GM12873 (cell line): ENCODE data around the gene GET3.

Experiments
- TF ChIP-seq, protein P1 (sequence below): IDR thresholded peaks from 2 replicates; pipeline ENCODE4 v1.5.1; 2012; ENCODE audit warnings: low read depth, mild to moderate bottlenecking, moderate library complexity, low read length, control low read depth; ENCODE audit not compliant: insufficient read depth; ENCODE audit errors: missing control alignments

Gene GET3

DNA sequence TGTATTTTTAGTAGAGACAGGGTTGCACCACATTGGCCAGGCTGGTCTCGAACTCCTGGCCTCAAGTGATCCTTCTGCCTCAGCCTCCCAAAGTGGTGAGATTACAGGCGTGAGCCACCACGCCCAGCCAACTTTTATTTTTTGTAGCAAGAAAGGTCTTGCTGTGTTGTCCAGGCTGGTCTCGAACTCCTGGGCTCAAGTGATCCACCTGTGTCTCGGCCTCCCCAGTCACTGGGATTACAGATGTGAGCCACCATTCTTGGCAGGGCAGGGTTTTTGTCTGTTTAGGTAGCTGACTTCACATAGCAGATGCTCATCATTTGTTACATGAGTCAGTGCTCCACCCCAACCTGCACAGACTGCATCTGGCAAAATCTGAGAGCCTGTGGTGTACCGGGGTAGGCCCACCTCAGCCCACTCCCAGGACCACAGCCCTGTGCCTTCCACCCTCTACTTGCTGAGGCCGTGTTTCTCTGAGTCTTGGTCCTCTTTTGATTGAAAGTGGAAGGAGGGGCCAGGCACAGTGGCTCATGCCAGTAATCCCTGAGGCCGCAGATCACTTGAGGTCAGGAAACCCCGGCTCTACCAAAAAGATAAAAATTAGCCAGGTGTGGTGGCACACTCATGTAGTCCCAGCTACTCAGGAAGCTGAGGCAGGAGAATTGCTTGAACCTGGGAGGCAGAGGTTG is 9.4 kb upstream of the GET3 start:
- TF ChIP-seq, protein P1, sequence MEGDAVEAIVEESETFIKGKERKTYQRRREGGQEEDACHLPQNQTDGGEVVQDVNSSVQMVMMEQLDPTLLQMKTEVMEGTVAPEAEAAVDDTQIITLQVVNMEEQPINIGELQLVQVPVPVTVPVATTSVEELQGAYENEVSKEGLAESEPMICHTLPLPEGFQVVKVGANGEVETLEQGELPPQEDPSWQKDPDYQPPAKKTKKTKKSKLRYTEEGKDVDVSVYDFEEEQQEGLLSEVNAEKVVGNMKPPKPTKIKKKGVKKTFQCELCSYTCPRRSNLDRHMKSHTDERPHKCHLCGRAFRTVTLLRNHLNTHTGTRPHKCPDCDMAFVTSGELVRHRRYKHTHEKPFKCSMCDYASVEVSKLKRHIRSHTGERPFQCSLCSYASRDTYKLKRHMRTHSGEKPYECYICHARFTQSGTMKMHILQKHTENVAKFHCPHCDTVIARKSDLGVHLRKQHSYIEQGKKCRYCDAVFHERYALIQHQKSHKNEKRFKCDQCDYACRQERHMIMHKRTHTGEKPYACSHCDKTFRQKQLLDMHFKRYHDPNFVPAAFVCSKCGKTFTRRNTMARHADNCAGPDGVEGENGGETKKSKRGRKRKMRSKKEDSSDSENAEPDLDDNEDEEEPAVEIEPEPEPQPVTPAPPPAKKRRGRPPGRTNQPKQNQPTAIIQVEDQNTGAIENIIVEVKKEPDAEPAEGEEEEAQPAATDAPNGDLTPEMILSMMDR = no peak

DNA sequence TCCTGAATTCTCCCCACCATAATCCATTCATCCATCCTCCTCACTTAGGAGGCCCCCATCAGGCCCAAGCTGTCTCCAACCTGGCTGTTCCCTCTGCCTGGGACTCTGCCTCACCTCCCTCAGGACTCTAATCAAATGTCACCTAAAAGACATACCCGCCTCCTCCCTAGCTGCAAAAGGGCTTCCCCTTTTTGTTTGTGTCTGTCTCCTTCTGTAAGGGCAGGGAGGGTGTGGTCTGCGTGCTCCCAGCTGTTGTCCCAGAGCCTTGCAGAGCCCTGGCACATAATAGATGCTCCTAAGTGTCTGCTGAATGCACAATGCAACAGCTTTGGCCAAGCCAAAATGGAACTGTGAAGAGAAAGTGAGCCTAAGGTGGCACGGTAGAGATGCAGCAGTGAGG is 7.2 kb upstream of the GET3 start:
- TF ChIP-seq, protein P1 = no peak

DNA sequence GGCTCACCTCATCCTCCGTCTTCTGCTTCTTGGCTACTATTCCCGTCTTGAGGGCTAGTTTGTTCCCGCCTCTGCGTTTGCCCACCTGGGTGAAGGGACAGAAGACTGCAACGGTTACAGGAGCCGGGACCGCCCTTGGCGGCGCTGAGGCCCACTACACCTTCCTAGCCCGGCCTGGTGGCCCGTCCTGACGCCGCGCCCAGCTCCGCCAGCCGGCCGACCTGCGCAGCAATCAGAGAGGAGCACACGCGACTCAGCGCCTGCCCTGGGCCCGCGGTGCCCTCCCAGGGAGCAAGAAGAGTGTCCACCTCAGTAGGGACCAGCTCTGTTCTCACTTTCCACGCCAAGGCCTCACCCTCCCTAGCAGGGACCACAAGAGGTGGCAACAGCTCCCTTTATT is 6.0 kb upstream of the GET3 start:
- TF ChIP-seq, protein P1 = no peak

DNA sequence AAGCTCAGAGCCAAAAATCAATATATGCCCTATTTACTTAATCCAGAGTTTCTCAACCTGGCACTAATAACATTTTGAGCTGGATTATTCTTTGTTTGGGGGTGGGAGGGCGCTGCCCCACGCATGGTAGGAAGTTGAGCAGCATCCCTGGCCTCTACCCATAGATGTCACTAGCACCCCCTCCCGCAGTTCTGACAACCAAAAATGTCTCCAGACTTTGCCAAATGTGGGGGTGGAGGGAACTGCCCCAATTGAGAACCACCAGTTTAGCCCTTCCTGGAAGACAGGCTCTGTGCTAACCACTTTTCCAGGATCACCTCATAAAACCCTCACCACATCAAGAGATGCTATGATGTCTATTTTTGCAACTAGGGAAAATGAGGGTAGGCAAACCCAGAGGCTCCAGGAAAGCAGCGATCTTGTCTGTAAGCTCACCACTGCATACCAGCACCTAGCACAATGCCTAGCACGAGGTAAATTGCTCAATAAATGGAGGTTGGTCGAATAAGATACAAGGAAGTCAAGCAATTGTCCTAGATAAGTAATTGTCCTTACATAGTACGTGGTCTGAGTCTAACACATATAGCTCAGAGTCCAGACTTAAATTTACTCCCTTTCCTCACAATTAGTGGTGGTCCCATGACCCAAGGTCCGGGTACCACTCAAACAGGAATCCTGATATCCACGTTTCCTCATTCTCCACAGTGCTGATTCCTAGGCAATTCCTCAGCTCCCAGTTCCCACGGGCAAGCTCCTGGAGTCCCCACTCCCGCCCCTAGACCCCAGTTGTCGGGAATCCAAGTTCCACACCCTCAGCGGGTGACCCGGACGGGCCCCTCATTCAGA is 3.7 kb upstream of the GET3 start:
- TF ChIP-seq, protein P1 = peak; percentile 77

DNA sequence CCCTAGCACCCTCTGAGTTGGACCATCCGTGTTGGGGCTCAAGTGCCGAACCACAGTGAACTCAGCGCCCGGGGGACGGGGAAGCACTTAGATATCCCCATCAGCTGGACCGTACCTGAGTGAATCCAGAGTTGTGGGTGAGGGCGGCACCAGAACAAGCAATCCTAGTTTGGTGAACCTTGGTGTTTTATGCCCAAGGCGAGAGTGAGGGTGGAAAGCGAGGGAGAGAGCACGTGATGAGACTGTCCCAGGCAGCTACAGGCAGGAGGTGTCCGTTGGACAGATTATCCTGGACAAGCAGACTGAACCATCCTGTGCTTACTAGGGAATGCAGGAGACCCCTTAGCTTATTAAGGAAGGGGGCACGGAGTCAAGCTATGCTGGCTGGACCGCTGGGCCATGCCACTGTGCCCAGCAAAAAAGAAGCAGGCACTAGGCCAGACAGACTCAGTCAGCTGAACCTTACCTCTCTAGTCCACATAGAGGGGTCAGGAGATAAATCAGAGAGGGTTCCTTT is 596 bp downstream of the GET3 start:
- TF ChIP-seq, protein P1 = no peak

DNA sequence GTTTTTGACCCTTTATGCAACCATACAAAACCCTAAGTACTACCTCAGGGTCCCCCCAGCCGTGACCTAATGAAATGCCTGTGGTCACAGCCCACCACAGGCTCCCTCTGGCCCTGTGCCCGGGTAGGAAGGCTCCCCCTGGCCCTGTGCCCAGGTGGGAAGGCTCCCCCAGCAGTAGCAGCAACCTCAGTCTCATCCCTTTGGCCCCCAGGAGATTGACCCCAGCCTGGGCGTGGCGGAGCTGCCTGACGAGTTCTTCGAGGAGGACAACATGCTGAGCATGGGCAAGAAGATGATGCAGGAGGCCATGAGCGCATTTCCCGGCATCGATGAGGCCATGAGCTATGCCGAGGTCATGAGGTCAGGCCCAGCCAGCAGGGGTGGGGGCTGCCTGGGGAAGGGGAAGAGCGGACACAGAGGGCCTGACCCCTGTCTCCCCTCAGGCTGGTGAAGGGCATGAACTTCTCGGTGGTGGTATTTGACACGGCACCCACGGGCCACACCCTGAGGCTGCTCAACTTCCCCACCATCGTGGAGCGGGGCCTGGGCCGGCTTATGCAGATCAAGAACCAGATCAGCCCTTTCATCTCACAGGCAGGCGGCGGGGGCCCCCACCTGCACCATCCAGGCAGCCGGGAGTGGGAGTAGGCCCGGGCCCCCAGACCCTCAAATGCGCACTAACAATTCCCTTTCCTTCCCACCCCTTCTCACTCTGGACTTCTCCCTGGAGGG is 8.0 kb downstream of the GET3 start:
- TF ChIP-seq, protein P1 = no peak

DNA sequence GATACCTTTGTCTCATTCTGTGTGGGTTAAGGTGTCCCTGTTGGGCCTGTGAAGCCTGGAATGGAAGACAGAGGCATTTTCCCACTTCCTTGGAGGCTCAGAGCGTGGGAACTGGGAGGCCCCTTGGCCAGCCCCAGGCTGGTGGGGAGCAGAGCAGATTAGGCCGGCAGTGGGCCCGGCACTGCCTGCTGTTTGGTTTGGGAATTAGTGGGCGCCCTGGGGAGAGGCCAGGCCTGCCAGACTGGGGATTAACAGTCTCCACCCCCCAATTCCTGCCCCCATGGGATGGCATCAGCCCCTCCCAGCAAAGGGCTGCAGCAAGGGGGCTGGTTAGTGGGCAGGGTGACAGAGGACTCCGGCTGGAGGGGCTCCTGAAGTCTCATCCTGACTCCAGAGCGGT is 11.2 kb downstream of the GET3 start:
- TF ChIP-seq, protein P1 = no peak
